WERI-Rb-1 (cell line): ENCODE data around the gene EML1.

Experiments used
- DNase-seq: peaks from one replicate; pipeline ENCODE4 v3.0.0-alpha.2; 2020
- H3K27ac ChIP-seq: fragments of 250-450 bp; sonication (Bioruptor Pico); 2 replicates; pipeline ENCODE4 v1.5.1; 2020; ENCODE audit warnings: mild to moderate bottlenecking, moderate library complexity
- H3K27me3 ChIP-seq: fragments of 250-450 bp; sonication (Bioruptor Pico); 2 replicates; pipeline ENCODE4 v1.5.1; 2021; ENCODE audit warnings: mild to moderate bottlenecking, low read depth, moderate library complexity; ENCODE audit not compliant: insufficient read depth, severe bottlenecking
- H3K36me3 ChIP-seq: fragments of 250-450 bp; sonication (Bioruptor Pico); 2 replicates; pipeline ENCODE4 v1.5.1; 2020; ENCODE audit warnings: mild to moderate bottlenecking, moderate library complexity
- H3K4me3 ChIP-seq: 2 replicates; pipeline ENCODE4 v1.5.1; 2011; ENCODE audit warnings: low read depth, mild to moderate bottlenecking, control low read depth, low read length
- H3K9me3 ChIP-seq: fragments of 250-450 bp; sonication (Bioruptor Pico); 2 replicates; pipeline ENCODE4 v1.5.1; 2021; ENCODE audit warnings: mild to moderate bottlenecking, moderate library complexity; ENCODE audit not compliant: severe bottlenecking
- TF ChIP-seq, protein P1 (sequence below): IDR thresholded peaks from 2 replicates; pipeline ENCODE4 v1.5.1; 2011; ENCODE audit warnings: low read depth, mild to moderate bottlenecking, control low read depth, inconsistent platforms, low read length

The EML1 gene

GRCh38 chr14:99883866-99884650 lies 90.8 kb downstream of the EML1 start:
- H3K4me3 ChIP-seq: no peak overlapping the region
- DNase-seq: no peak
- TF ChIP-seq, protein P1, sequence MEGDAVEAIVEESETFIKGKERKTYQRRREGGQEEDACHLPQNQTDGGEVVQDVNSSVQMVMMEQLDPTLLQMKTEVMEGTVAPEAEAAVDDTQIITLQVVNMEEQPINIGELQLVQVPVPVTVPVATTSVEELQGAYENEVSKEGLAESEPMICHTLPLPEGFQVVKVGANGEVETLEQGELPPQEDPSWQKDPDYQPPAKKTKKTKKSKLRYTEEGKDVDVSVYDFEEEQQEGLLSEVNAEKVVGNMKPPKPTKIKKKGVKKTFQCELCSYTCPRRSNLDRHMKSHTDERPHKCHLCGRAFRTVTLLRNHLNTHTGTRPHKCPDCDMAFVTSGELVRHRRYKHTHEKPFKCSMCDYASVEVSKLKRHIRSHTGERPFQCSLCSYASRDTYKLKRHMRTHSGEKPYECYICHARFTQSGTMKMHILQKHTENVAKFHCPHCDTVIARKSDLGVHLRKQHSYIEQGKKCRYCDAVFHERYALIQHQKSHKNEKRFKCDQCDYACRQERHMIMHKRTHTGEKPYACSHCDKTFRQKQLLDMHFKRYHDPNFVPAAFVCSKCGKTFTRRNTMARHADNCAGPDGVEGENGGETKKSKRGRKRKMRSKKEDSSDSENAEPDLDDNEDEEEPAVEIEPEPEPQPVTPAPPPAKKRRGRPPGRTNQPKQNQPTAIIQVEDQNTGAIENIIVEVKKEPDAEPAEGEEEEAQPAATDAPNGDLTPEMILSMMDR: no peak
- H3K27ac ChIP-seq: no peak overlapping the region
- H3K9me3 ChIP-seq: no peaks in the 10 kb centered on the region
- H3K27me3 ChIP-seq: no peaks in the 10 kb centered on the region
- H3K36me3 ChIP-seq: peaks cover 16% of the 10 kb centered on the region

GRCh38 chr14:99884834-99885648 lies 91.8 kb downstream of the EML1 start:
- DNase-seq: no peak
- TF ChIP-seq, protein P1: peak; percentile 51

DNA sequence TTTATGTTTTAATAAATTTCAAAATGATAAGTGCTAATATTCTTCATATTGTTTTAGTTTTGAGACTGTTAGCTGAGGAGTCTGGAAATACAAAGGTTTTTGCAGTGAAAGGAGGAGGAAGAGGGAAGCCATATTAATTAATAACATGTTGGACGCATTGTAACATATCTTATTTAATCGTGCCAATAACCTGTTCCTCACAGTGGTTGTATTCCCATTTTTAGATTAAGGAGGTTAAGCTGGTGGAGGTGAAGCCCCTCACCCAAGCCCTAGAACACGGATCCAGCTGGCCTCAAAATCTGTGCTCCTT lies 92.4 kb downstream of the EML1 start:
- TF ChIP-seq, protein P1: no peak
- Histone ChIP-seq H3K4me3 (no peak overlapping the region), H3K9me3 (no peaks in the 10 kb centered on the region), H3K36me3 (peaks cover 19% of the 10 kb centered on the region), H3K27me3 (no peaks in the 10 kb centered on the region), H3K27ac (no peak overlapping the region)
- DNase-seq: no peak

More at GRCh38 chr14:99884834-99885648, 91.8 kb downstream of the EML1 start:
- H3K27me3 ChIP-seq: no peaks in the 10 kb centered on the region
- H3K27ac ChIP-seq: no peak overlapping the region
- H3K4me3 ChIP-seq: no peak overlapping the region
- H3K9me3 ChIP-seq: no peaks in the 10 kb centered on the region
- peaks cover 19% of the 10 kb centered on the region for H3K36me3 ChIP-seq

DNA sequence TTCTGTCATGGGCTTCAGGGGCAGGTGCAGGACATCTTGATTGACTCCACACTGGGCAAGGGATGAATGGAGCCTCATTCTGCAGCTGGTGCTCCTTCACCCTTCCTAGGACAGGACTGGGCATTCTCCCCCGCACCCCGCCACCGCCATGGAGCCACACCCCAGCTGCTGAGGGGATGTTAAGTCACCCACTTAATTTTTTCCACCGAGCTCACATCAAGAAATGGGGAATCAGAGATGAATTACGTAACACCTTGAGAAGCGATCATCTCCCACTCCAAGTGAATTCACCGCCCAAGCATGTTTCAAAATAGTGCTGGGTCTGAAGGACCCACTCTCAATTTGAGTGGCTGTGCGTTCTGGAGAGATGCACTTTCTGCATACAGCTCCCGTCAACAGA lies 94.2 kb downstream of the EML1 start:
- no peak overlapping the region for H3K4me3 ChIP-seq
- DNase-seq: no peak
- H3K27me3 ChIP-seq: no peaks in the 10 kb centered on the region
- TF ChIP-seq, protein P1: no peak
- H3K27ac ChIP-seq: no peak overlapping the region
- no peaks in the 10 kb centered on the region for H3K9me3 ChIP-seq
- peaks cover 20% of the 10 kb centered on the region for H3K36me3 ChIP-seq

GRCh38 chr14:99888149-99888548 lies 94.9 kb downstream of the EML1 start:
- no peak for DNase-seq
- no peak overlapping the region for H3K27ac ChIP-seq
- H3K36me3 ChIP-seq: peaks cover 23% of the 10 kb centered on the region
- TF ChIP-seq, protein P1: no peak
- H3K27me3 ChIP-seq: no peaks in the 10 kb centered on the region
- H3K9me3 ChIP-seq: no peaks in the 10 kb centered on the region
- no peak overlapping the region for H3K4me3 ChIP-seq
